Esophagus muscularis mucosa (tissue), 4 donors: ENCODE measurements around the gene LYPD4. TPM values are rescaled to one million over a fixed set of nuclear protein-coding genes. Genes with fewer than 3 reads are reported as not detected.
"Not testable (repeated sequence)": the region's sequence is repeated elsewhere in the genome, so short reads cannot be mapped to it uniquely, and the experiment has no call there.

ENCODE experiments used
- DNase-seq: peaks from one replicate; pipeline ENCODE4 v3.0.0-alpha.2; 2017; ENCODE audit errors: extremely low spot score
- H3K27ac ChIP-seq, 4 donors: fragments of 200-600 bp; sonication (generic); replicated peaks in 1 of 4; 1 replicate in 3 of 4; 2 replicates in 1 of 4; pipeline ENCODE4 v1.5.1; 2016 to 2019; ENCODE audit warnings: mild to moderate bottlenecking in 1 of 4
- H3K27me3 ChIP-seq, 4 donors: fragments of 200-600 bp; sonication (generic); one replicate each; pipeline versions ENCODE4 v1.5.1 to v1.6.0; 2016 to 2019
- H3K36me3 ChIP-seq, 4 donors: fragments of 200-600 bp; sonication (generic); one replicate each; pipeline ENCODE4 v1.5.1; 2016 to 2019
- H3K4me1 ChIP-seq, 4 donors: fragments of 200-600 bp; sonication (generic); one replicate each; pipeline ENCODE4 v1.5.1; 2016 to 2019
- H3K4me3 ChIP-seq, 4 donors: fragments of 200-600 bp; sonication (generic); 1 replicate in 2 of 4; 2 replicates in 2 of 4; pipeline ENCODE4 v1.5.1; 2016 to 2019; ENCODE audit warnings: mild to moderate bottlenecking in 4 of 4, moderate library complexity in 1 of 4
- H3K9me3 ChIP-seq, 4 donors: fragments of 200-600 bp; sonication (generic); 1 replicate in 3 of 4; 2 replicates in 1 of 4; pipeline ENCODE4 v1.5.1; 2016 to 2019
- CTCF ChIP-seq, 3 experiments: fragments of 200-600 bp in 2 of 3; fragments of 450-650 bp in 1 of 3; sonication (generic) in 2 of 3; IDR thresholded peaks; one replicate each; pipeline ENCODE4 v1.5.1; 2017 to 2019; ENCODE audit warnings: antibody characterized with exemption in 3 of 3, mild to moderate bottlenecking in 2 of 3, moderate library complexity in 1 of 3
- EP300 ChIP-seq: sonication (generic); formaldehyde crosslinking; IDR thresholded peaks from one replicate; pipeline ENCODE4 v1.6.1; 2017; ENCODE audit warnings: antibody characterized with exemption
- POLR2A ChIP-seq: fragments of 450-650 bp; IDR thresholded peaks from one replicate; pipeline ENCODE4 v1.6.1; 2017; ENCODE audit warnings: antibody characterized with exemption, moderate library complexity, mild to moderate bottlenecking, low read depth
- POLR2AphosphoS5 ChIP-seq, 2 donors: sonication (generic); formaldehyde crosslinking; IDR thresholded peaks; one replicate each; pipeline ENCODE4 v1.6.1; 2017; ENCODE audit warnings: antibody characterized with exemption in 2 of 2
- WGBS: methylation state at CpG from one replicate; pipeline ENCODE4 v1.1.5; 2018; 5-methylcytosine and 5-hydroxymethylcytosine counted together
- intact Hi-C: fragments of 100-400 bp; cut with DNase I; formaldehyde crosslinking; loops from one replicate; pipeline ENCODE4 v1.15.1; 2023
- small RNA-seq, 3 donors: library from RNA; depleted of rRNA; stranded (forward); fragments of <200 nt; gene quantifications; one replicate each; pipeline ENCODE3, GENCODE V24; 2016
- total RNA-seq, 4 donors: library from RNA; depleted of rRNA; stranded (reverse); fragments of >200 nt; gene quantifications; one replicate each; pipeline versions ENCODE4 v1.1.0 to v1.2.1, GENCODE V29; 2016

Gene LYPD4
- total RNA-seq, 4 donors from 2014 or later = not detected

- Histone ChIP-seq H3K4me3 (no peak overlapping the region), H3K4me1 (peaks cover 0 to 7% (median 6%) of the 10 kb centered on the region in 4 donors), H3K27ac (no peak overlapping the region), H3K36me3 (no peaks in the 10 kb centered on the region), H3K9me3 (no peaks in the 10 kb centered on the region), H3K27me3 (peaks cover 0 to 43% (median 0%) of the 10 kb centered on the region in 4 donors)
- TF ChIP-seq CTCF (IDR thresholded peaks at IDR 0.05) = peak; percentile 46 to 79 (median 54)
- no peak for TF ChIP-seq POLR2A
- no peak for DNase-seq
- 48% methylated on average over 5 of the region's 5 CpGs for WGBS
- intact Hi-C loops = no loop called here
Measured at GRCh38 chr19:41795031-41795461, 49.4 kb downstream of the LYPD4 start.

GRCh38 chr19:41793414-41793727 is 51.1 kb downstream of the LYPD4 start:
- Histone ChIP-seq H3K27me3 (peaks cover 0 to 52% (median 0%) of the 10 kb centered on the region in 4 donors), H3K27ac (no peak overlapping the region), H3K9me3 (no peaks in the 10 kb centered on the region), H3K4me3 (no peak overlapping the region), H3K36me3 (no peaks in the 10 kb centered on the region), H3K4me1 (no peaks in the 10 kb centered on the region)
- intact Hi-C loops = no loop called here
- DNase-seq = no peak
- TF ChIP-seq POLR2AphosphoS5 (IDR thresholded peaks at IDR 0.05) (no peak), EP300 (no peak), CTCF (IDR thresholded peaks at IDR 0.05) (no peak), POLR2A (no peak)
- 0% methylated on average over 1 of the region's 1 CpG for WGBS

- TF ChIP-seq POLR2AphosphoS5 (IDR thresholded peaks at IDR 0.05) (no peak), CTCF (IDR thresholded peaks at IDR 0.05) (peak; percentile 32 to 55 (median 33))
- H3K27ac ChIP-seq = no peak overlapping the region
- 29% methylated on average over 22 of the region's 22 CpGs for WGBS
- H3K4me3 ChIP-seq = no peak overlapping the region
- DNase-seq = no peak
- peaks cover 0 to 54% (median 0%) of the 10 kb centered on the region in 4 donors for H3K27me3 ChIP-seq
- H3K36me3 ChIP-seq = no peaks in the 10 kb centered on the region
- H3K9me3 ChIP-seq = no peaks in the 10 kb centered on the region
- no peaks in the 10 kb centered on the region for H3K4me1 ChIP-seq
- intact Hi-C loops = no loop called here
Measured at GRCh38 chr19:41792513-41793413, 51.7 kb downstream of the LYPD4 start.

GRCh38 chr19:41789053-41789452 is 55.4 kb downstream of the LYPD4 start:
- DNase-seq, intact Hi-C loops: not testable (repeated sequence)
- H3K27me3 ChIP-seq = peaks cover 5 to 77% (median 8%) of the 10 kb centered on the region in 4 donors

GRCh38 chr19:41788518-41788917 is 56.0 kb downstream of the LYPD4 start:
- H3K27ac ChIP-seq, H3K9me3 ChIP-seq, H3K4me3 ChIP-seq, intact Hi-C loops, H3K36me3 ChIP-seq, DNase-seq: not testable (repeated sequence)
- peaks cover 0 to 11% (median 9%) of the 10 kb centered on the region in 4 donors for H3K4me1 ChIP-seq
- H3K27me3 ChIP-seq = peaks cover 5 to 77% (median 8%) of the 10 kb centered on the region in 4 donors
- no CpG with 5 or more reads among the region's 1 CpG for WGBS

More at GRCh38 chr19:41789053-41789452, 55.4 kb downstream of the LYPD4 start:
- H3K9me3 ChIP-seq, H3K4me3 ChIP-seq, H3K36me3 ChIP-seq, H3K27ac ChIP-seq: not testable (repeated sequence)
- peaks cover 0 to 11% (median 9%) of the 10 kb centered on the region in 4 donors for H3K4me1 ChIP-seq
- WGBS = 70% methylated on average over 5 of the region's 5 CpGs

Small RNA genes within 50 kb of the gene (small RNA-seq; reads per million reads assigned to genes)
- gene MIR6797 = 0 reads per million in 3 donors

Other genes with a start within 250 kb of the LYPD4 start
- gene CEACAM4, start 217.6 kb downstream of the LYPD4 start, total RNA-seq = 1 to 10 TPM in 2 of 4 donors, under 1 TPM in 2; 0.46 to 3.3 (median 1.1) TPM
- 1 to 10 TPM in 1 of 4 donors, under 1 TPM in 1, not detected in 2; 0.83 to 2.1 TPM for gene CEACAM7, start 156.4 kb downstream of the LYPD4 start, total RNA-seq
- gene CEACAM5, start 136.1 kb downstream of the LYPD4 start, total RNA-seq = 1 to 10 TPM in 1 of 4 donors, under 1 TPM in 1, not detected in 2; 0.83 to 2.2 TPM
- 1 to 10 TPM in 1 of 4 donors, under 1 TPM in 2, not detected in 1; under 0.01 to 1.3 (median 0.69) TPM for gene CEACAM6, start 89.2 kb downstream of the LYPD4 start, total RNA-seq
- gene CEACAM3, start 48.1 kb downstream of the LYPD4 start, total RNA-seq = under 1 TPM in 1 of 4 donors, not detected in 3; 0.26 TPM
- gene DMRTC2, start 359 bp upstream of the LYPD4 start, total RNA-seq = not detected
- gene RPS19, start 15.6 kb upstream of the LYPD4 start, total RNA-seq = 1,000 to 10,000 TPM in 3 of 4 donors, 100 to 1,000 TPM in 1; 893 to 1,378 (median 1,179) TPM
- gene CD79A, start 32.6 kb upstream of the LYPD4 start, total RNA-seq = 1 to 10 TPM in 1 of 4 donors, under 1 TPM in 1, not detected in 2; 0.71 to 2.2 TPM
- gene ARHGEF1, start 38.5 kb upstream of the LYPD4 start, total RNA-seq = 10 to 100 TPM; 54.5 to 71.8 (median 59.7) TPM
- gene ERFL, start 83.8 kb upstream of the LYPD4 start, total RNA-seq = under 1 TPM in 3 of 4 donors, not detected in 1; 0.32 to 0.42 (median 0.33) TPM
- gene RABAC1, start 114.6 kb upstream of the LYPD4 start, total RNA-seq = 100 to 1,000 TPM; 142 to 250 (median 201) TPM
- 1 to 10 TPM; 2.1 to 4.3 (median 3.5) TPM for gene ATP1A3, start 149.5 kb upstream of the LYPD4 start, total RNA-seq
- 10 to 100 TPM in 2 of 4 donors, 1 to 10 TPM in 2; 8.6 to 27.6 (median 13.8) TPM for gene GRIK5, start 225.5 kb upstream of the LYPD4 start, total RNA-seq
- gene ZNF574, start 231.5 kb upstream of the LYPD4 start, total RNA-seq = 10 to 100 TPM; 15.0 to 28.4 (median 21.7) TPM